Stimulated activated CD4-positive, alpha-beta T cell treated with anti-CD3 and anti-CD28 coated beads, Interleukin-4, amount 100 ng/mL, for 24 hours (primary cell): ENCODE measurements around the gene BATF2.
"Not testable (repeated sequence)": the region's sequence is repeated elsewhere in the genome, so short reads cannot be mapped to it uniquely, and the experiment has no call there.

Experiments used
- DNase-seq: peaks from one replicate; pipeline ENCODE4 v3.0.0-alpha.2; 2020

Gene BATF2

GRCh38 chr11:64996710-64997380 lies at the start of gene BATF2:
Gene BATF2 (minus strand): TSS chr11:64996971. CDS start chr11:64996914, 57 bp downstream.
- no peak for DNase-seq

GRCh38 chr11:65045728-65046127 lies 49.0 kb upstream of the BATF2 start:
- no peak for DNase-seq

DNA sequence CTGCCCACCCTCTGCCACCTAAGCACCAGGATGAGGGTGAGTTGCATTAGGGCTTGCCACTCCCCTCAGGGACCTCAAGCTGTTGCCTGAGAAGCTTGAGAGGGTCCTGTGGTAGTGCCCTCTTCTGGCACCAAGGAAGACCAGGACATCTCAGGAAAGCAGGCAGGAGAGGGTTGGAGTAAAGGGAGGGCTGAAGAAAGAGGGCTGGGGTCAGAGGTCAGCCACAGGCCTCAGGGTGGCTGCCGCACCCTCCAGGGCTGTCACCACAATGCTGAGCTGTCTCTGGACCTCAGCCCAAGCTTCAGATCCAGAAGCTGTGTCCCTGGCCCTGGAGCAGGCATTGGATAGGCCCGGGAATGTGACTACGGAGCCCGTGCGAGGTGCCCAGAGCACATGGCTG lies 48.3 kb upstream of the BATF2 start:
- no peak for DNase-seq

GRCh38 chr11:65043881-65044501 lies 47.2 kb upstream of the BATF2 start:
- DNase-seq, result no peak

DNA sequence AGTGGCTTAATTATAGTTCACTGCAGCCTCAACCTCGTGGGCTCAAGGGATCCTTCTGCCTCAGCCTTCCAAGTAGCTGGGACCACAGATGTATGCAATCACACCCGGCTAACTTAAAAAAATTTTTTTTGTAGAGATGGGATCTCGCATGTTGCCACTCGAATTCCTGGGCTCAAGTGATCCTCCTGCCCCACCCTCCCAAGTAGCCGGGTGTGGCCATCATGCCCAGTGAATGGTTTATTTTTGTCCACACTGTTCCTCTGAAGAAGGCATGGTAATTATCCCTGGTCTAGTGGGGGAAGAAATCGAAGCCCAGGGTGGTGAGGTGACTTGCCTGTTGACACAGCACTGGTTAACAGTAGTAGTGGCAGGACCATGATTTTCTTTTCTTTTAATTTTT lies 46.1 kb upstream of the BATF2 start:
- no peak for DNase-seq

GRCh38 chr11:65040847-65041622 lies 44.3 kb upstream of the BATF2 start, which contains the start of gene SAC3D1:
Gene SAC3D1 (plus strand): TSS chr11:65041210. CDS start chr11:65041293, 83 bp downstream.
- DNase-seq, result peak; percentile 89

GRCh38 chr11:65040520-65040846 lies 43.7 kb upstream of the BATF2 start:
- no peak for DNase-seq

DNA sequence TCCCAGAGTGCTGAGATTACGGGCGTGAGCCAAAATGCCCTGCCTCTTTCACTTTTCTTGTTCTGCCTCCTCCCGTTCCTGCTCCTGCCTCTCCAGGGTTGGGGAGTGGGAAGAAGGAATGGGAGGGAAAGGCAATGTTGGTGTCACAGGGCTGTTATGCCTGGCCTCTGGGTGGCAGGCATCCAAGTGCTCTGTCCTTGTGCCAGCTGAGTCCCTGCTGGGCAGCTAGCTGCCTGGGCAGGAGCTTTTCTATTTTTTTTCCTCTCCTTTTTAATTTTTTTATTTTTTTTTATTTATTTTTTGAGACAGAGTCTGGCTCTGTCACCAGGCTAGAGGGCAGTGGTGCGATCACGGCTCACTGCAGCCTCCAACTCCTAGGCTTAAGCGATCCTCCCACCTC lies 40.2 kb upstream of the BATF2 start:
- DNase-seq, result no peak

- DNase-seq, result no peak
Measured at GRCh38 chr11:65035579-65035978, 38.8 kb upstream of the BATF2 start.

GRCh38 chr11:65034423-65034822 lies 37.7 kb upstream of the BATF2 start:
- no peak for DNase-seq

DNA sequence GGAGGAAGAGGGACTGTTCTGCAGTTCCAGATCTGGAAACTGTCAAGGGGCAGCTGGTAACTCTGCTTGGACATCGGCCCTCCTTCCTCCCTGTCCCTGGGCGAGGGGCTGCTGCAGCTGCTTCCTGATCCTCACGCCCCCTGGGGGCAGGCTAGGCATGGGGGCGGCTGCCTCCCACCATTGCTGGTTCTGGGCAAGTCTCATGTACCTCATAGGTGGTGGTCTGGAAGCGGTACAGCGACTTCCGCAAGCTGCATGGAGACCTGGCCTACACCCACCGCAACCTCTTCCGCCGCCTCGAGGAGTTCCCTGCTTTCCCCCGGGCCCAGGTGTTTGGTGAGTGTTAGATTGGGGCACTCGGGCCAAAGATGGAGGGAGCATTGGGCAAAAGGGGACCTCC lies 35.4 kb upstream of the BATF2 start:
- DNase-seq, result no peak

DNA sequence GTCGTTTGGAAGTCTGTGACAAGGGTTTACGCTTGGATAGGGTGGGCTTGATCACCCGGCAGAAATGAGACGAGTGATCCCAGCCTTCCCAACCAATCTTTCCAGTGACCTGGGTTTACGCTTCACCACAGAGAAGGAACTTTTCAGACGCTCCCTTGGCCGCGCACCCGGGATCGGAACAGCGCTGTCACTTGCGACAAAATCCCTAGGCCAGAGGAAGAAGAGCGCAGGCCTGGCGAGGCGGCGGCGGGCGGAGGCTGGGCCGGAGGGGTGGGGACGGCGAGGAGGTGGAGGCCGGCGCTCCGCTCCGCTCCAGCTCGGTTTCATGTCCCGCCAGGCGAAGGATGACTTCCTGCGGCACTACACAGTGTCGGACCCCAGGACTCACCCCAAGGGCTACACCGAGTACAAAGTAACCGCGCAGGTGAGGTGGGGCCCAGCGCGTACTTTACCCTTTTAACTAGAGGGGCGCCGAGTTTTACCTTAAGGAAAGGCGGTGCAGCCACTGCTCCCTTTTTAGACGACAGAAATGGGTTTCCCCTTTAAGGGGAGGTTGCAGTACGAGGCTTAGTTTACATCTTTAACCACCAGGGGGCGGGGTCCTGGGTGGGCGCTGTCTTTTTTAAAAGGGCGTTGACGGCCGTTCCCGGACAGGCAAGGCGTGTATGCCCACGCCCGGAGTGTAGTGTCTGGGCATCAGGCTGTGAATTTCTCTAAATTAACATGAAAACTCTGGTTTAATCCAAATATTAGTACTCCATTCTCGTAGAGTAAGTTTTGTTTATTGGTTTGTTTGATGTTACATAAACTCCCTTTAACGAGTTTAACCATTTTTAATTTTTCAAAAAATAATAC lies 30.7 kb upstream of the BATF2 start, which contains the start of gene SNX15:
Gene SNX15, plus strand, starts transcription at position 227 of the 855 bp plus-strand sequence. Its CDS starts 99 bp downstream, at position 326.
- DNase-seq, result peak; percentile 94

DNA sequence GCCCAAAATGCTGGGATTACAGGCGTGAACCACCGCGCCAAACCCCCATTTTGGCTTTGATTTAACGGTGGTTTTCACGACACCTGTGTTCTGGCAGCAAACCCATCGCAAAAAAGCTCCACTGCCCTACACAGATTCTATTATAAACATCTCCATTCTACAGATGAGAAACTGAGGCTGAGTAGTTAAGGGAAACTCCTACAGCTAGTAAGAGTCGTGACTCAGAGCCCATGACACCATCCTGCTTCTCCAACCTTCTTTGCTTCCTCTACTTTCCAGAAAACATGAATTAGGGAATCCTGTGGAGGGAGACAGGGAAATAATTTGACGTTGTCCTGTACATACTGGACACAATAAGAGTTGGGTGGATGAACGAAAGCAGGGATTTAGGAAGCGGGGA lies 30.0 kb upstream of the BATF2 start:
- no peak for DNase-seq

DNA sequence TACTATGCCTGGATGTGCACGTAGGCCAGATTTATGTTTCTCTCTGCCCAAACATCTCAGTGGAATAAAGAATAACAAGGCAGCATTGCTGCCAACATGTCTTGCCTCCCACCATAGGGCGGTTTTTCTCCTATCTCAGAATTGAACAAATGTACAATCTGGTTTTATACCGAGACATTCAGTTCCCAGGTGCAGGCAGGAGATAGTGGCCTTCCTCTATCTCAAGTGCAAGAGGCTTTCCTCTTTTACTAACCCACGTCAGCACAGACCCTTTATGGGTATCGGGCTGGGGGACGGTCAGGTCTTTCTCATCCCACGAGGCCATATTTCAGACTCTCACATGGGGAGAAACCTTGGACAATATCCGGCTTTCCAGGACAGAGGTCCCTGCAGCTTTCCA lies 26.7 kb upstream of the BATF2 start:
- DNase-seq, result not testable (repeated sequence)

- no peak for DNase-seq
Measured at GRCh38 chr11:65021509-65021908, 24.7 kb upstream of the BATF2 start.

GRCh38 chr11:65021003-65021402 lies 24.2 kb upstream of the BATF2 start:
- DNase-seq, result no peak

DNA sequence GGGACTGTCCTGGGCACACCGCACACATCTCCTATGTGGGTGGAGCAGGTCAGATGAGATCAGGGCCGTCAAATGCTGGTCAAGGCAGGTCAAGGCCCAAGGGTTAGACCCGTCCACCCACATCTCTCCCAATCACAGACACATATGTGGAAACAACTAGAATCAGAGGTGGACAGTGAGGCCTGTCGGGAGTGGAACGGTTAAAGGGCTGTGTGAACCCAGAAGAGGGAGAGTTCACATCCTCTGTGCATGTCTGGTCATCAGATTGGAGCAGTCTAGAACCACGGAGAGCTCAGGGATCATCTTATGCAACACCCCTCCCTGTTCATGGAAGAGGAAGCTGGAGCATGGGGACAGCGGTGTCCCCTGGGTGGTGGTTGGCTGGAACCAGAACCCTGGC lies 23.1 kb upstream of the BATF2 start:
- no peak for DNase-seq

GRCh38 chr11:65017937-65018336 lies 21.2 kb upstream of the BATF2 start:
- no peak for DNase-seq

- no peak for DNase-seq
Measured at GRCh38 chr11:65016705-65017104, 19.9 kb upstream of the BATF2 start.

- DNase-seq, result no peak
Measured at GRCh38 chr11:65014726-65015227, 18.0 kb upstream of the BATF2 start.

DNA sequence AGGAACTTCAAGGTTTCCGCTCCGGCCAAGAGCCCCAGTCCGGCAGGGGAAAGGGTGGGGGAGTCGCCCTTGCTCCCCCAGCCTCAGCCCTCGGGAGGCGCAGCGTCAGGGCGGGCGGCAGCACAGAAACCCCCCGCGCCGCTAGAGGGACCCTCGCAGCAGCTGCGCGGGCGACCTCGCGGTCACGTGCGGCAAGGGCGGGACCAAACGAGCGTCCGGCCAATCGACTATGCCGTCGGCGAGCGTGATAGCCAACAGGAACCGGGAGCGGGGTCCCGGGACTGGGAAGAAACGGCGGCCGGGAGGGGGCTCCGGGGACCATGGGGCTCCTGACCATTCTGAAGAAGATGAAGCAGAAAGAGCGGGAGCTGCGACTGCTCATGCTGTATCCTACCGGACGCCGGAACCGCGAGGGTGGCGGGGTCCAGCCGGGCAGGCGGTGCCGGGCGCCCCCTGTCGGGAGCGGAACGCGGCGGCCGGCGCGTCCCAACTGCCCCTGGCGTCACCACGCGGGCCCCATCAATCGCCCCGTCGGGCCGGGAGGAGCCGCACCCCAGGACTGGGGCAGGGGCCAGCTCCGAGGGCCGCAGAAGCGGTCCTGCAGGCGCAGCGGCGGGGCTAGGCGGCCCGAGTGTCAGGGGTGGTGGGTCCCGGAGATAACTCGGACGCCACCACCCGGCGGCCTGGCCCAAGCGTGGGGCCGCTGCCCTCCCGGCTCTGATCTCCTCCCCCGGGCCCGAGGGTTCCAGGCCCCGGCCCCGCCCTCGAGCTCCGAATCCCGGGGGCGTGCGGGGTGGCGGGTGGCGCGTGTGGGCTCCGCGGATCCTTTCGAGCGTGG lies 17.3 kb upstream of the BATF2 start, which contains the start of gene ARL2:
Gene ARL2, plus strand, starts transcription at position 273 of the 838 bp plus-strand sequence. Its CDS starts 48 bp downstream, at position 321.
- DNase-seq, result peak; percentile 88
